GM21723 (cell line): ENCODE measurements around the gene SLC39A5.

Experiments used
- ATAC-seq: cut with Tn5 transposase; IDR thresholded peaks from one replicate; pipeline ENCODE4 v1.9.1; 2021; ENCODE audit warnings: mild to moderate bottlenecking, moderate library complexity; ENCODE audit not compliant: unreplicated experiment

Gene SLC39A5

DNA sequence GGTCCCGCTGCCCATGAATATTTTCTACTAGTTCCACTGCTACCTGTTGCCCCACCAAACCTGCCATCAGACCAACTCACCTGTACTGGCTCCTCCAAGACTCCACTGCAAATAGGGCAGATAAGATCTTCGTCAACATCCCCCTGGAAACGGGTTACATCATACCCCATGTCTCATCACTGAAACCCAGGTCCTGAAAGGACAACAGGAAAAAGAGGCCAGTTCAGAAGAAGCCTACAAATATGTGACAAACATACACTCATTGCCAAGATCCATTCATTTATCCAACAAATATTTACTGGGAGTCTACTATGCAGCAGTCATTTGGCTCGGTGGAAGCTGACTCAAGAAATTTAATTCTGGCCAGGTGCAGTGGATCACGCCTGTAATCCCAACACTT lies 16.0 kb upstream of the SLC39A5 start:
- no peak for ATAC-seq

DNA sequence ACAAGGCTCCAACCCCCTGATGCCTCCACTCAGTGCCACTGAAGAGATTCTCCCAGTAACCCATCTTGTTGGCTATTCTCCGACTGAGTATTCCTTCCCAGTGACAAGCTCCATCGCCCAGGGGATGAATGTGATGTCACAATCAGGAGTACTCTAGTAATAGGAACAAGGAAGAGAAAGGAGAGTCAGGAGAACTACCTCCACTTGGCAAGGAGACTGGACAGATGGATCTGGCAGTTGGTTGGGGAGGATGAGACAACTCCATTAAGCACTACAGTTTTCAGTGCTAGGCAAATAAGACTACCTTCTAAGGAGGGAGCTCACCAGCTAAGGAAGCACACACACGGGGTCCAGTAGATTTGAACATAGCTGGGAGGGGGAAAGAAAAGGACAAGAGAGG lies 13.4 kb upstream of the SLC39A5 start:
- ATAC-seq = no peak

DNA sequence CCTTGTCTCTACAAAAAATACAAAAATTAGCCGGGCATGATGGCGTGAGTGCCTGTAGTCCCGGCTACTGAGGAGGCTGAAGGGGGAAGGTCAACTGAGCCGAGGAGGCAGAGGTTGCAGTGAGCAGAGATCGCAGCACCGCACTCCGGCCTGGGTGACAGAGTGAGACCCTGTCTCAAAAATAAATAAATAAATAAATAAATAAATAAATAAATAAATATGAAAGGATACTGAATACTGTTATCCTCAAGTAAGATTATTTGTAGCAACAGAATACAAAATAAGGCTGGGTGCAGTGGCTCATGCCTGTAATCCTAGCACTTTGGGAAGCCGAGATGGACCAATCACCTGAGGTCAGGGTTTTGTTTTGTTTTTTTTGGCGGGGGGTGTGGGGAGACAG lies 10.0 kb upstream of the SLC39A5 start:
- no peak for ATAC-seq

DNA sequence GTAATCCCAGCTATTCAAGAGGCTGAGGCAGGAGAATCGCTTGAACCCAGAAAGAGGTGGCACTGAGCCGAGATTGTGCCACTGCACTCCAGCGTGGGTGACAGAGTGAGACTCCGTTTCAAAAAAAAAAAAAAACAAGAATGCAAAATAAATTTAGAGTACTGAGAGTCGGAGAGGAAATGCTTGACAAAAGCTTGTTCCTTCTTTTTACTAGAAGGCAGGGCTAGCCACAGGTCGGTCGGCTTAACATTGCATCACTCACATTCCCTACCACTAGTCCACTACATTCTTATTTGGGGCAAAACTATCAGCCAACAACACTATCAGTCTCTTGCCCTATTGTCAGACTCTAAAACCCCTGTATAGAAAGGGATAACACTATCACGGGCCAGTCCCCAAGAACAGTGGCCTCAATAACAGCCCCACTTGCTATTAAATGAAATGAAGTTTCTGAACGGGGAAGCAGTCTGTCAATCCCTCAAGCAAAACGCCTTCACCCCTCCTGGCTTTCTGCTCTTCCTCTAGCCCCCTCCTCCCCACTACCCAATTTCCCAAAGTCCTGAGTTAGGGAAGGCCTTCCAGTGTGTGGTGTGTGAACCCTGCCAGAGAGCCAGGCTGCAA lies 9.1 kb upstream of the SLC39A5 start:
- no peak for ATAC-seq

DNA sequence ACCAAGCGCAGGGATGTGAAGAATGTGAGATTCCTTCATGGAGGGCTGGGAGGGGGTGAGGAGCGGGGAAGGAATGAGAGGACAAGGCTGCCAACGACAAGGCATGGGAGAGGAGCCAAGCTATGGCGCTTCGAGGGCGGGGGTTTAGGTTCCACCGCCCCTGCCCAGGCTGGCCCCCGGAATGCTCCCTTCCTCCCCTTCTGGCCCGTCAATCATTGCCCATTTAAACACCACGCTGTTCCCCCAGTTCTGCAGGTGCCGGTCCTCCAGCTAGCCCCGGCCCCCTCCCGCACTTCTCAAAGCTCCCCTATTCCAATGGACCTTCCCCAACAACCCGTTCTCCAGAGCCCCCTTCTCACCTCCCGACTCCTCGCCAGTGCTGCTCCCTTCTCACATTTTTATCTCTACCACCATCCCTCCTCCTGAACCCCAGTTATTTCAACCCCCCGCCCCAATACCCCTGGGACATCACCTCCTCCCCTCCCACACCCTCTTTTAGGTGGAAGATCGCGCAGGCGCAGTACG lies 8.6 kb upstream of the SLC39A5 start:
- ATAC-seq = peak; percentile 22

DNA sequence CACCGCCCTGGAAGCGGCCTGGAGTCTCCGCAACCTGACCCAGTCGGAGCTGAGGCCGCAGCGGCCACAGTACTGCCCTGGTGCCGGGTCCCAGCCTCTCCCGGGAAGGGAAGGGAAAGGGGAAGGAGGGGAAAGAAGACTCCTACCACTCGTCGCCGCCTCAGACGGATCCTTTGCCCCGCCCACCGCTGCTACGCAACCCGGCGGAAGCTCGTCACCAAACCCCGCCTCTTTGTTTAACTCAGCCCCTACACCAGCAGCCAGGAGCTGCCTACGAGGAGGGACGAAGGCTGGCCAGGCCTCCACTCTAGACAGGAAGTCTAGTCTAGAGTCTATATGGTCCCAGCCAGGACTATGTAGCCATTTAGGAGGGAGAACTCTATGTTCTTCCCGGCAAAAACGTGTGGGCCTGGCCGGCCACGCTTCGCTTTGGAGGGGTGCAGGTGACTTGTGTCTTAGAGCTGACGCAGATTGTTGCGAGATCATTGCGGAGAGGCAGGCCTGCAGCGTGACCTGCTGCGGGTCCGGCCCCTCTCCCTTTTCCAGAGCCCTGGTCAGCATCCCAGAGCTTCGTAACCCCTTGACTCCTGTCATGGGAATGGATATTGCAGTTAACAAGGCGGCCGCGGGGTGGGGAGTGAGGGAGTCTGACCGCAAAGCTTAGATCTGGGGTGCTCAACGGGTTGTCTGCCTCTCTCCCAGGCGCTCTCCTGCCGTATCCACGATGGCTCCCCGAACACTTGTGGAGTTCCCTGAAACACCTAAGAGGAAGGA lies 7.9 kb upstream of the SLC39A5 start, which contains the start of gene RNF41:
RNF41 (minus strand) TSS at position 166 of the 774 bp plus-strand sequence. CDS start 7,875 bp downstream, outside the sequence.
- ATAC-seq = peak; percentile 79

DNA sequence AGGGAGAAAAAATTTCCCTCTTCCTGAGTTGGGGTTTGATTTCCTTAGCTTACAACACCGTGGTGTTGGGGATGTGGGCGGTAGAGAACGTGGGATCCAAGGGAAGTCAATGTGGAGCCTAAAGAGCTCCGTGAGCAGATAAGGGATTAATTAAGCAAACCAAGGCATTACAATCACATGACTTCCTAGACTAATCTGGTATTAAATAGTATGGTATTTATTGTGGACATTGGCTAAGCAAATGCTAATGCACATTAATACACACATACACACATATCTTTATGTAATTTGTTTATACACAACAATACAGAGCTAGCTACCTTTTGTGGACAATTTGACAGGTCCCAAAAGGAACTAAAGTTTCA lies 7.3 kb upstream of the SLC39A5 start:
- ATAC-seq = no peak

DNA sequence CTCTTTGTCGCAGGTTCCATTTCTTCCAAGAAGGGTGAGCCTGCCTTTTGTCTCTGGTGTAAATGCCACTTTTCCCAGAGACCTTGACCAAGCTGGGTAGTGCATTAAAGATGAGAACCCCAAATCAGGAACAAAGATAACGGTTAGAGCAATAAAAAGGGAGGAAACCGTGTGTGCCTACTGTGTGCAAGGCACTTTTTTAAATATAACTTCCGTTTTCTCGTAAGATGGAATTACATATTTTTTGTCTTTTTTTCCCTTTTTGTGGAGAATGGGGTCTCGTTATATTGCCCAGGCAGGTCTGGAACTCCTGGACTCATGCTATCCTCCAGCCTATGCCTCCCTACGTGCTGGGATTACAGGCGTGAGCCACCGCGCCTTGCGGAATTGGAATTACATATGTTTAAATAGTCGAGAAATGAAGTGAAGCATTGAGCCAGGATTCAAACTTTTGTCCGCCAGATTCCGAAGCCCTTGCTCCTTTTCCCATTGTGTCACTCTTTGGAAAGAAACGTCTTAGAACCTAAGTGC lies 6.2 kb upstream of the SLC39A5 start:
- no peak for ATAC-seq

DNA sequence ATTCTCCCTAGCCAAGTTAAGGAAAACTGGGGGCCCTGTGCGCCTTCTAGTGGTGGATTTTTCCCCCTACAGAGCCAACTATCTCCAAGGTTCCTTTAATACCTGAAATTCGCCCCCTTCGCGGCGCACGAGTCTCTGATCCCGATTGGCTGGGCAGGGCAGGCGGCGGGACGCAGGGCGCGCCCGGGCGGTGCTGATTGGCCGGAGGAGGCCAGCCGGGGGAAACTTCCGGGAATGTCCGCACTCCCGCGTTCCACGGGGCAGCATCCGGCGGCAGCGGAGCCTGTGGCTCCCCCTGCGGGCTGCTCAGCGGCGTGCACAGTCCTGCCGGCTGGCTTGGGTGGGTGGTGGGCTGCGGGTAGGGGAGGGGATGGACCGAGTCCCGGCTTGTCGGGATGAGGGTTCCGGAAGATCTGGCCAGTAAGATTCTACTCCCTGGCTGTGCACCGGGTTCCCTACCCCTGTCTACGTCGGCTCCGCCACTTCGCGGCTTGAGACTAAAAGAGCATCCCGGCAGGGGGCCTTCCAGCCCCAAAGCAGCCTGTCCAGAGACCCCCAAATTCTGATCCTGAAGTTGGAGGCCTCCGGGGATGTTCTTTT lies 5.6 kb upstream of the SLC39A5 start, which contains the start of gene NABP2:
NABP2 (plus strand) TSS at position 241 of the 600 bp plus-strand sequence. CDS start 515 bp downstream, outside the sequence.
- ATAC-seq = peak; percentile 68

DNA sequence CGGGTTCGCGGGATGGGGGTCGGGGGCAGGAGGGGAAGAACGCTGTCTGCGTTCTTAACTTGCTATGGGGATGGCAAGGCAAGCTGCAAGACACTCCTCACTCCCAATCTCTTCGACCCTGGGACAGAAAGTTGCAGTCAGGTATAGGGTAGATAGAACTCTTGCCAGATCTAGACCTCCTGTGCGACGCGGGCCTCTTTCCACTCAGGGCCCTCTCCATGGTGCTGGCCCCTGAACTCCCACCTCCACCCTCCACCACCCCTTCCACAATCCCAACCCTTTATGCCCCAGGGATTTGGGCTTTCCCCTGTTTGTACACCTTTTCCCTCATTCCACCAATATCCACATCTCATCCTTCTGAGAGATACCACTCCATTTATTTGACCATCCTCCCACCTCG lies 4.9 kb upstream of the SLC39A5 start:
- no peak for ATAC-seq

DNA sequence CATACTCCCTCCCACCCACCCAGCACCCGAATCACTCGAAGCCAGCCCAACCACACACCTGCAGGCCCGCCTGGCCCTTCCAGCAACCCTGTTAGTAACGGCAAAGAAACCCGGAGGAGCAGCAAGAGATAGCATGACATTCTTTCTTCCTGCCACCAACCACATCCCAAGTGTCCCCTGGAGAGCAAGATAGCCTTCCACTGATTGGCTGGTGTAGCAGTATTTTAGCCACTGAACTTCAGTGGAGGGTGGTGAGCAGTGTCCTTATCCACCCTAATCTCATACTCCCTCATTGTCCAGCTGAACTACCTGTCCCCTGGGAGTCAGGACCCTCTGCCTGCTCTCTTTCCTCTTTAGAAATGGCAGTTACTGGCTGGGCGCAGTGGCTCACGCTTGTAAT lies 769 bp upstream of the SLC39A5 start:
- ATAC-seq = no peak

DNA sequence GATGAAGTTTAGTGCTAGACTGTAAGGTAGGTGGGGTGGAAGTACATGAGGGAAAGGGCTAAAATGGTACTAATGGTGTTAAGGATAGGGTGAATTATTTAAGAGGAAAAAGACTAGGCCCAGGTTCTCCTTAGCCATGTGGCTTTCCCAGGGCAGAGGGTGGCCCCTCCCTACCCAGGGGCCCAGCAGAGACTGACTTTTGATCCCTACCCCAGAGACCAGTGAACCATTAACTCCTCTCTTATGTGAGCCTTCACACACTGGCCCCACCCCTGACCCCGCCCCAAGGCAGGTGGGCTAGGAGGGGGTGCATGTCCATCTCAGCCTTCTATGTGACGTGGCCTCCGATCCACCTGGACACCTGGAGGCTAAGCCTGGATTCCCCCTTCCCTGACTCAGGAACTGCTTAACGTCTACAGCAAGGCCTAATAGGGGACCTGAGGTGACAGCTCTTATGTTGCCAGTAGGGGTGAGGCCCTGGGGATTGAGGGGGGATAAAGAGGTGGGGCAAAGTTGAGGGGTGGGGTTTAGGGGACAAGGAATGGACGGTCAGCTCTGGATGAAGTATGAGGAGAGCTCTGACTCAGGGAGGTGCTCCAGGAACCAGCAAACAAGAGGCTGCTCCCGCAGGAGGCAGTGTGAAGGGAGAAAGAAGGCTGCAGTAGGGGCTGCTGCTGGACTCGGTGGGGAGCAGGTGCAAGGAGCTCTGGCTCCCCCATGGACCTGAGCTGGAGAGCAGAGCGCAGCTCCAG lies 757 bp downstream of the SLC39A5 start:
- ATAC-seq = no peak

DNA sequence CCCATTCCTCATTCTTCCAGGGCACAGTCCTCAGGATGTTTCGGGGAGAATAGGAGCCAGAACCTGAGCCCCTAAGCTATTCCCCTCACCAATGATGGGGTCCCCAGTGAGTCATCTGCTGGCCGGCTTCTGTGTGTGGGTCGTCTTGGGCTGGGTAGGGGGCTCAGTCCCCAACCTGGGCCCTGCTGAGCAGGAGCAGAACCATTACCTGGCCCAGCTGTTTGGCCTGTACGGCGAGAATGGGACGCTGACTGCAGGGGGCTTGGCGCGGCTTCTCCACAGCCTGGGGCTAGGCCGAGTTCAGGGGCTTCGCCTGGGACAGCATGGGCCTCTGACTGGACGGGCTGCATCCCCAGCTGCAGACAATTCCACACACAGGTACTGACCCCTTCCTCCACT lies 1.3 kb downstream of the SLC39A5 start:
- ATAC-seq = no peak

DNA sequence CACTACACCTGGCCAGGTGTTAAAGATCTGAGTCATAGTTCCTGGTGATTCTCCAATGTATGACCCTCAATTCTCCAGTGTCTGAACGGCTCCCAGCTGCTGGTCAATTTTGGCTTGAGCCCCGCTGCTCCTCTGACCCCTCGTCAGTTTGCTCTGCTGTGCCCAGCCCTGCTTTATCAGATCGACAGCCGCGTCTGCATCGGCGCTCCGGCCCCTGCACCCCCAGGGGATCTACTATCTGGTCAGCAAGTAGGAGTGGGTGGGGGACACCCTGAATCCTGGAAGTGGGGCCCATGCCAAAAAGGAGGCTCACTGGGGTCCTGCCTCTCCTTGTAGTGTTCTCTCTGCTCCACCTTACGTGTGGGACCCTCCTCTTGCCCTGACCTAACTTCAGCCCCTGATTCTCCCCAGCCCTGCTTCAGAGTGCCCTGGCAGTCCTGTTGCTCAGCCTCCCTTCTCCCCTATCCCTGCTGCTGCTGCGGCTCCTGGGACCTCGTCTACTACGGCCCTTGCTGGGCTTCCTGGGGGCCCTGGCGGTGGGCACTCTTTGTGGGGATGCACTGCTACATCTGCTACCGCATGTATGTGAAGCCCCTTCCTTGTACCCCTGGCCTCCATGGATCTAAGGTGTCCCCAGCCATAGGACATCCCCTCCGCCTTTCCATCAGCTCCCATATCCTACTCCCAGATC lies 5.0 kb downstream of the SLC39A5 start:
- no peak for ATAC-seq

DNA sequence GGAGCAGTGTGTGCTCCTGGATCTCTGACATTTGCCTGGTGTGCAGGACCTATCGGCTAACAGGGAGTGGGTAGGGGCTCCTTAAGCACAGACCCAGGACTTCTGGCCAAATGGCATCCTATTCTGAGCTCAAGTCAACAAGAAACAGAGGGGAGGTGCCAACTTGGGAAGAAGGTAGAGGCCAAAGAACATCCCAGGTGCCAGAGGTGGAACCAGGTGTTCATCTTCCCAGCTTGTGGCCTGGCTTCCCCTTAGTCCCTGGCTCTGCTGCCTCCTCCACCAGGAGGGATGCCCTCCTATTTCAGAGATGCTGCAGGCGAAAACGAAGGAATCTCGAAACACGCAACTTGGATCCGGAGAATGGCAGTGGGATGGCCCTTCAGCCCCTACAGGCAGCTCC lies 6.2 kb downstream of the SLC39A5 start:
- no peak for ATAC-seq

DNA sequence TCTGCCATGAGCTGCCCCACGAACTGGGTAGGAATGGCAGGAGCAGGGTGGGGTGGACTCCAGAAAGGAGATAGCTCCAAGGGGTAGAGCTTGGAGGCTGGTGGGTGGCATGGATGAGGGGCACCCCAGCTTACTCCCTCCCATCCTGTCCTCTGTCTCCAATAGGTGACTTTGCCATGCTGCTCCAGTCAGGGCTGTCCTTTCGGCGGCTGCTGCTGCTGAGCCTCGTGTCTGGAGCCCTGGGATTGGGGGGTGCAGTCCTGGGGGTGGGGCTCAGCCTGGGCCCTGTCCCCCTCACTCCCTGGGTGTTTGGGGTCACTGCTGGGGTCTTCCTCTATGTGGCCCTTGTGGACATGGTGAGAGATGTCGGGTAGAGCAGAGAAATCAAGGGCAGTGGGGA lies 7.1 kb downstream of the SLC39A5 start:
- ATAC-seq = no peak

DNA sequence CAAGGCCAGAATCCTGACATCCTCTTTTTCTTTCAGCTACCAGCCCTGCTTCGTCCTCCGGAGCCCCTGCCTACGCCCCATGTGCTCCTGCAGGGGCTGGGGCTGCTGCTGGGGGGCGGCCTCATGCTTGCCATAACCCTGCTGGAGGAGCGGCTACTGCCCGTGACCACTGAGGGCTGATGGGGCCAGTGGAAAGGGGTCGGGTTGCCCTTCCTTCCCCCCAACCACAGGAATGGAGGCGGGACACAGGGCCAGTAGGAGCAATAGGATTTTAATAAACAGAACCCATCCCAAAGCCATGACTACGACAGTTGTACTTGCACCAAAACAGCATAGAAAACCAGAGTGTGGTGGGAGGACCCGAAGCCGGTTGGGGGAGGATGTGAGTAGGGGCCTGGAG lies 7.7 kb downstream of the SLC39A5 start:
- no peak for ATAC-seq

DNA sequence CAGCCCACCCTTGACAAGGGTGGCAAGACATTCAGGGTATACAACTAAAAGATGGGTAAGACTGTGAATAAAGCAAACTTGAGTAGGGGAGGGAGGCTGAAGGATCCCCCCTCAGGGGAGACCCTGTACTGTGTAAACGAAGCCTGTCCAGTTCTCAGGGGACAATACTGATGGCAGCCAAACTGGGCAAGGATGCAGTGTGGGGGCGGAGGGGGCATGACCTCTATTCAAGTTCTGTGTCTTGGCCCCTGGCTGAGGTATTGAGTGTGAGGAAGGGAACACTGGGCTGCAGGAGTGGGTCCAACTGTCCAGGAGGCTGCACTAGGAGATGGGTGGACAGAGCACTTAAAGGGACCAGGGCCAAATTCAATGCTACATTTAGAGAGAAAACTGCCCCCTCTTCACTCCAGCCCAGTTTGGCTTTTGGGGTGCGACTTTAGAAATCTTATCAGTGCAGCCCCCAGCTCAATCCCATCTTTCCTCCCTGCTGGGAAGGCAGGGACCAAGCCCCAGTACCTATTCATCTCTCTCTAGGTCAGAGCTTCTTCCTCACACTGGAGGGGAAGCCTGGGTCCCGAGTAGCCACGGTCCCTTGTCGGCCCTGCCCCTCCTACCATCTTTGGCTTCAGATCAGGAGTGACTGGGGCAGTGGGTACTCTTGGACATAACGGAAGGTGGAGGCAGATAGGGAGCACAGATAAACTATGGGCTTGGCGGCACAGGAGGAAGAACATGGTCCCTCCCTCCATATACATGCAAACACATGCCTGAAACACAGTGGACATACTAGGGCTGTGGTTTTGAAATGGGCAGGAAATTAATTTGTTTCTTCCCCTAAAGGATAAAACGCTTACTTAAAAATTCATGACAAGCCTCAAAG lies 11.8 kb downstream of the SLC39A5 start:
- no peak for ATAC-seq

DNA sequence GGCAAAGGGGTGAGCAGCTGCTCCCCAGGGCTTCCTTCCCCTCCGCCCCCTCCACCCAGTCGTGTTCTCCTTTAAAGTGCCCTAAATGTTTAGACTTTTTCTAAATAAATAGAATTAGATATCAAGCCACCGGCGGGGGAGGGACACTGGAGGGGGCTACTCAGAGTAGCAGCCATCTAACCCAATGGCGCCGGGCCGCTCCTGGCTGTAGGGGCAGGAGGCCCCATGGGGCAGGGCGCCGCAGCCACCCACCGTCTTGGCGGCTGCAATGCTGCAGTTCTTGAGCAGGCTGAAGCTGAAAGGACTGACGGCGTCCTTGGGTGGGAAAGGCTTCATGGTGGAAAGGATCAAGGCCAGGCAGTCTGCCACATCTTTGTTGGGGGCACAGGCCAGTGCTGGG lies 13.1 kb downstream of the SLC39A5 start:
- no peak for ATAC-seq
